Brain microvascular endothelial cell (primary cell): Measurements from ENCODE around the gene PDZD7.
A peak's percentile ranks its signal among the peaks of the same experiment; 100 is the strongest.

Experiments used
- DNase-seq: peaks from one replicate; pipeline ENCODE4 v3.0.0-alpha.2; 2020
- H3K27ac ChIP-seq: fragments of 250-450 bp; sonication (Bioruptor Pico); 2 replicates; pipeline ENCODE4 v1.5.1; 2020; ENCODE audit warnings: mild to moderate bottlenecking, moderate library complexity
- H3K27me3 ChIP-seq: fragments of 250-450 bp; sonication (Bioruptor Pico); replicated peaks from 2 replicates; pipeline ENCODE4 v1.5.1; 2020; ENCODE audit warnings: mild to moderate bottlenecking
- H3K36me3 ChIP-seq: fragments of 250-450 bp; sonication (Bioruptor Pico); replicated peaks from 2 replicates; pipeline ENCODE4 v1.5.1; 2020; ENCODE audit warnings: mild to moderate bottlenecking
- H3K4me3 ChIP-seq: 2 replicates; pipeline ENCODE4 v1.5.1; 2011; ENCODE audit warnings: low read depth, mild to moderate bottlenecking, control low read depth, low read length, moderate library complexity
- CTCF ChIP-seq: IDR thresholded peaks from 2 replicates; pipeline ENCODE4 v1.5.1; 2011; ENCODE audit warnings: low read depth, mild to moderate bottlenecking, moderate library complexity, low read length, control low read depth, inconsistent platforms; ENCODE audit errors: missing control alignments
- in situ Hi-C: cut with HindIII; loops from 2 replicates; pipeline ENCODE4 v1.10.0; 2017; ENCODE audit warnings: low sequenced_read_pairs, low pct_ligation_motif_present

PDZD7 gene

GRCh38 chr10:100986952-100987684 is 43.8 kb downstream of the PDZD7 start, which contains the start of the genes MRPL43 and TWNK:
MRPL43 (minus strand) TSS chr10:100987497; CDS start chr10:100987443, 54 bp downstream.
TWNK (plus strand) TSS chr10:100987543; CDS start chr10:100988211, 668 bp downstream.
- peaks cover 18% of the 10 kb centered on the region for H3K36me3 ChIP-seq
- no peaks in the 10 kb centered on the region for H3K27me3 ChIP-seq
- TF ChIP-seq CTCF, result no peak
- in situ Hi-C loops, result no loop called here
- H3K4me3 ChIP-seq, result peak within 1 kb of the TSS; percentile 98
- peak within 1 kb of the TSS; percentile 52 for H3K27ac ChIP-seq
- peak; percentile 74 for DNase-seq

GRCh38 chr10:100986623-100986951 is 44.3 kb downstream of the PDZD7 start:
- TF ChIP-seq CTCF, result no peak
- Histone ChIP-seq H3K4me3 (peak overlapping the region; percentile 98), H3K27ac (peak overlapping the region; percentile 52), H3K36me3 (peaks cover 19% of the 10 kb centered on the region), H3K27me3 (no peaks in the 10 kb centered on the region)
- in situ Hi-C loops, result no loop called here
- no peak for DNase-seq

GRCh38 chr10:100985336-100985735 is 45.6 kb downstream of the PDZD7 start:
- in situ Hi-C loops, result no loop called here
- TF ChIP-seq CTCF, result no peak

GRCh38 chr10:100984672-100985177 is 46.2 kb downstream of the PDZD7 start:
- no peak for TF ChIP-seq CTCF
- no peak for DNase-seq
- Histone ChIP-seq H3K27me3 (no peaks in the 10 kb centered on the region), H3K4me3 (no peak overlapping the region), H3K27ac (no peak overlapping the region), H3K36me3 (peaks cover 14% of the 10 kb centered on the region)
- in situ Hi-C loops, result no loop called here

More at GRCh38 chr10:100985336-100985735, 45.6 kb downstream of the PDZD7 start:
- DNase-seq, result no peak
- Histone ChIP-seq H3K27ac (no peak overlapping the region), H3K4me3 (no peak overlapping the region), H3K36me3 (peaks cover 15% of the 10 kb centered on the region), H3K27me3 (no peaks in the 10 kb centered on the region)

- in situ Hi-C loops, result no loop called here
- H3K27me3 ChIP-seq, result no peaks in the 10 kb centered on the region
- peaks cover 7% of the 10 kb centered on the region for H3K36me3 ChIP-seq
- no peak for DNase-seq
- no peak overlapping the region for H3K4me3 ChIP-seq
- no peak for TF ChIP-seq CTCF
- no peak overlapping the region for H3K27ac ChIP-seq
Measured at GRCh38 chr10:100983868-100984671, 46.9 kb downstream of the PDZD7 start.
